ENCODE results near the gene USP3. TPM values are rescaled to one million over a fixed set of nuclear protein-coding genes. Genes with fewer than 3 reads are reported as not detected.

USP3 gene
- total and polyA plus RNA-seq, 2 donors (not counting 1 experiment from before 2014, with no cell fraction given): 43.4 to 152 TPM

GRCh38 chr15:63507878-63508818, 3.8 kb downstream of the USP3 start:
- Mint-ChIP-seq H3K4me1 (peaks cover 76% of the 10 kb centered on the region), H3K27me3 (no peaks in the 10 kb centered on the region), H3K4me3 (peak overlapping the region; percentile 6), H3K9me3 (ENCODE audit: insufficient read depth) (no peaks in the 10 kb centered on the region), H3K27ac (no peak overlapping the region)
- no peak for DNase-seq
- Histone ChIP-seq H4K20me1 (ENCODE audit: control insufficient read depth, insufficient read depth, low read length, poor library complexity, severe bottlenecking) (peaks cover 48% of the 10 kb centered on the region), H3K79me2 (ENCODE audit: control insufficient read depth, insufficient read depth, low read length) (peaks cover 79% of the 10 kb centered on the region), H3K4me3 (ENCODE audit: control extremely low read depth in 1 of 5, extremely low read depth in 1 of 5, insufficient read depth in 1 of 5, low read depth in 2 of 5, low read length in 4 of 5) (no peak overlapping the region), H3K9ac (ENCODE audit: low read length) (peak overlapping the region; percentile 28), H3K9me3 (ENCODE audit: control extremely low read depth in 1 of 3, control insufficient read depth in 2 of 3, insufficient read depth in 1 of 3, low read length in 2 of 3) (no peaks in the 10 kb centered on the region), H3K4me1 (ENCODE audit: control insufficient read depth in 2 of 2, insufficient read depth in 2 of 2, low read length in 2 of 2) (peaks cover 54 to 76% of the 10 kb centered on the region in 2 donors), H3K4me2 (replicated peaks; ENCODE audit: low read depth, low read length, poor library complexity, severe bottlenecking) (peak overlapping the region; percentile 45), H3K36me3 (replicated peaks in 1 of 2; ENCODE audit: control extremely low read depth in 1 of 2, control insufficient read depth in 1 of 2, extremely low read depth in 1 of 2, insufficient read depth in 2 of 2, low read length in 1 of 2) (no peaks in the 10 kb centered on the region), H3K27me3 (replicated peaks in 1 of 4; ENCODE audit: control extremely low read depth in 1 of 4, control insufficient read depth in 3 of 4, insufficient read depth in 4 of 4, low read length in 3 of 4) (no peaks in the 10 kb centered on the region), H2AFZ (ENCODE audit: insufficient read depth, low read depth, low read length, poor library complexity, severe bottlenecking) (no peak overlapping the region), H3K27ac (ENCODE audit: low read length in 2 of 2) (peak overlapping the region in 1 of 2 donors; percentile 38)
- ATAC-seq (ENCODE audit: low read depth): no peak
- POLR2A ChIA-PET: interaction anchor here (0.5 to 6.4 kb wide), 2 partner anchors 29 to 72 kb away, joined by 3 to 172 read pairs; no protein-coding TSS in a partner anchor
- TF ChIP-seq, protein P1, sequence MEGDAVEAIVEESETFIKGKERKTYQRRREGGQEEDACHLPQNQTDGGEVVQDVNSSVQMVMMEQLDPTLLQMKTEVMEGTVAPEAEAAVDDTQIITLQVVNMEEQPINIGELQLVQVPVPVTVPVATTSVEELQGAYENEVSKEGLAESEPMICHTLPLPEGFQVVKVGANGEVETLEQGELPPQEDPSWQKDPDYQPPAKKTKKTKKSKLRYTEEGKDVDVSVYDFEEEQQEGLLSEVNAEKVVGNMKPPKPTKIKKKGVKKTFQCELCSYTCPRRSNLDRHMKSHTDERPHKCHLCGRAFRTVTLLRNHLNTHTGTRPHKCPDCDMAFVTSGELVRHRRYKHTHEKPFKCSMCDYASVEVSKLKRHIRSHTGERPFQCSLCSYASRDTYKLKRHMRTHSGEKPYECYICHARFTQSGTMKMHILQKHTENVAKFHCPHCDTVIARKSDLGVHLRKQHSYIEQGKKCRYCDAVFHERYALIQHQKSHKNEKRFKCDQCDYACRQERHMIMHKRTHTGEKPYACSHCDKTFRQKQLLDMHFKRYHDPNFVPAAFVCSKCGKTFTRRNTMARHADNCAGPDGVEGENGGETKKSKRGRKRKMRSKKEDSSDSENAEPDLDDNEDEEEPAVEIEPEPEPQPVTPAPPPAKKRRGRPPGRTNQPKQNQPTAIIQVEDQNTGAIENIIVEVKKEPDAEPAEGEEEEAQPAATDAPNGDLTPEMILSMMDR (IDR thresholded peaks at IDR 0.05): no peak
- TF ChIP-seq EZH2 (IDR thresholded peaks at IDR 0.05; ENCODE audit: borderline replicate concordance, insufficient read depth, low read depth, low read length, poor library complexity, severe bottlenecking): no peak
- intact Hi-C loops (cut with micrococcal nuclease): loop anchor here (5.0 kb wide), 1 partner anchor 34 kb away; no protein-coding TSS in a partner anchor
- WGBS (ENCODE audit: insufficient coverage): 14% methylated on average over 1 of the region's 2 CpGs
- CTCF ChIA-PET: interaction anchor here (2.1 to 8.8 kb wide), 4 partner anchors 19 to 41 kb away, joined by 14 to 148 read pairs (median 128); no protein-coding TSS in a partner anchor

All from B cell (primary cell).